Aorta (tissue), 5 donors: ENCODE measurements around the gene PKD2L1. TPM values are rescaled to one million over a fixed set of nuclear protein-coding genes. Genes with fewer than 3 reads are reported as not detected.

Experiments used
- ATAC-seq: fragments of 200-7000 bp; cut with Tn5 transposase; one replicate; pipeline ENCODE4 v1.9.1; 2022; ENCODE audit warnings: moderate library complexity; ENCODE audit not compliant: low FRiP score
- DNase-seq, 2 donors: peaks; one replicate each; pipeline ENCODE4 v3.0.0-alpha.2; 2020
- H3K27ac ChIP-seq, 2 donors: one replicate each; pipeline ENCODE4 v1.5.1; 2013; ENCODE audit warnings: low read length in 2 of 2, mild to moderate bottlenecking in 2 of 2, moderate library complexity in 2 of 2, control low read depth in 1 of 2, inconsistent platforms in 1 of 2, low read depth in 1 of 2
- H3K27me3 ChIP-seq, 2 donors: one replicate each; pipeline ENCODE4 v1.6.1; 2013; ENCODE audit warnings: control low read depth in 1 of 2, low read length in 1 of 2, mild to moderate bottlenecking in 1 of 2, moderate library complexity in 1 of 2; ENCODE audit not compliant: insufficient read depth in 2 of 2, control insufficient read depth in 1 of 2
- H3K36me3 ChIP-seq, 2 donors: one replicate each; pipeline ENCODE4 v1.6.1; 2013; ENCODE audit warnings: control low read depth in 1 of 2, low read length in 1 of 2, mild to moderate bottlenecking in 1 of 2; ENCODE audit not compliant: insufficient read depth in 2 of 2, control insufficient read depth in 1 of 2
- H3K4me1 ChIP-seq, 2 donors: one replicate each; pipeline ENCODE4 v1.6.1; 2013; ENCODE audit warnings: low read length in 2 of 2, control low read depth in 1 of 2, mild to moderate bottlenecking in 1 of 2, moderate library complexity in 1 of 2; ENCODE audit not compliant: insufficient read depth in 2 of 2, control insufficient read depth in 1 of 2
- H3K4me3 ChIP-seq, 2 donors: one replicate each; pipeline ENCODE4 v1.5.1; 2013; ENCODE audit warnings: low read length in 2 of 2, control low read depth in 1 of 2, mild to moderate bottlenecking in 1 of 2
- H3K9me3 ChIP-seq: one replicate; pipeline ENCODE4 v1.6.1; 2013; ENCODE audit warnings: mild to moderate bottlenecking, low read length; ENCODE audit not compliant: control insufficient read depth
- WGBS, 2 donors: extraction: QIAGEN DNeasy Blood & Tissue Kit; methylation state at CpG; one replicate each; pipeline ENCODE4 v1.1.7; 2013; 5-methylcytosine and 5-hydroxymethylcytosine counted together
- intact Hi-C, 2 donors: fragments of 100-400 bp; cut with DNase I; formaldehyde crosslinking; loops; one replicate each; pipeline versions ENCODE4 v1.14.2 to v1.15.0; 2022
- polyA plus RNA-seq, 2 donors: library from polyadenylated mRNA; stranded (reverse); fragments of 200-250 nt; gene quantifications; one replicate each; pipeline ENCODE4 v1.2.3, GENCODE V29; 2013
- total RNA-seq, 2 donors: library from RNA; stranded (reverse); fragmentation: NEBNext Ultra II Directional; extraction: Animal tissue kit (Norgen Biotek cat#: 25700); gene quantifications; one replicate each; pipeline ENCODE4 v1.2.1, GENCODE V29; 2021
- donor health status: healthy with polysubstance abuse.
- donor health status: Bipolar disorder and iron deficiency.
- donor health status: DM: no; HTN: no; CAD: no.
- donor health status: DM: no; HTN: no; CAD: no.
- donor health status: DM: yes; HTN: yes; CAD: no.

PKD2L1 gene
- total and polyA plus RNA-seq, 4 donors: 0.25 to 1.1 (median 0.79) TPM

DNA sequence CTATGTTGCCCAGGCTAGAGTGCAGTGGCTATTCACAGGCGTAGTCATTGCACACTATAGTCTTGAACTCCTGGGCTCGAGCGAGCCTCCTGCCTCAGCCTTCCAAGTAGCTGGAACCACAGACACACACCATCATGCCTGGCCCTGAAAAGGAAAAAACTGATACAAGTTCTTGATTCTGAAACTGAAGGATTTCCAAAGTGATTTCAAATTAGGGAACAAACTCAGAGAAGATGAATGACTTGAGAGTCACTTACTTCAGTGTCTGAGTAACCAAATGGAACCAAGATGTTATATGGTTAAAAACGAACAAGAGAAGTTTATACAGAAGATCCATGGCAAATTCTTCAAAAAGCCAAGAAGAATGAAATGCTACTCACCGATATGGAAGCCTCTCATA is 77.0 kb downstream of the PKD2L1 start:
- Histone ChIP-seq H3K9me3 (no peaks in the 10 kb centered on the region), H3K4me3 (no peak overlapping the region), H3K27ac (no peak overlapping the region), H3K4me1 (no peaks in the 10 kb centered on the region), H3K27me3 (no peaks in the 10 kb centered on the region), H3K36me3 (peaks cover 2 to 5% of the 10 kb centered on the region in 2 donors)
- intact Hi-C loops: no loop called here
- WGBS, 2 donors: 92 to 94% methylated on average over 5 of the region's 5 CpGs
- DNase-seq: no peak
- no peak for ATAC-seq

DNA sequence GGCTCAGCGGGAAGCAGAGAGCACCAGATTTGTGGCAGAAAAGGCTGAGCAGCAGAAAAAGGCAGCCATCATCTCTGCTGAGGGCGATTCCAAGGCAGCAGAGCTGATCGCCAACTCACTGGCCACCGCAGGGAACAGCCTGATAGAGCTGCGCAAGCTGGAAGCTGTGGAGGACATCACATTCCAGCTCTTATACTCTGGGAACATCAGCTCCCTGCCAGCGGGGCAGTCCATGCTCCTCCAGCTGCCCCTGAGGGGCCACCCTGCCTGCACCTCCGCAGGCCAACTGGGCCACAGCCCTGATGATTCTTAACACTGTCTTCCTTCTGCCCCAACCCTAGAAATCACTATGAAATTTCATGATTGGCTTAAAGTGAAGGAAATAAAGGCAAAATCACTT is 81.2 kb downstream of the PKD2L1 start:
- Histone ChIP-seq H3K36me3 (peaks cover 2% of the 10 kb centered on the region in 2 donors), H3K9me3 (no peaks in the 10 kb centered on the region), H3K27ac (no peak overlapping the region), H3K4me3 (no peak overlapping the region), H3K4me1 (no peaks in the 10 kb centered on the region), H3K27me3 (no peaks in the 10 kb centered on the region)
- 94 to 96% methylated on average over 7 of the region's 7 CpGs for WGBS, 2 donors
- ATAC-seq (no peak), DNase-seq (no peak)
- intact Hi-C loops: no loop called here

DNA sequence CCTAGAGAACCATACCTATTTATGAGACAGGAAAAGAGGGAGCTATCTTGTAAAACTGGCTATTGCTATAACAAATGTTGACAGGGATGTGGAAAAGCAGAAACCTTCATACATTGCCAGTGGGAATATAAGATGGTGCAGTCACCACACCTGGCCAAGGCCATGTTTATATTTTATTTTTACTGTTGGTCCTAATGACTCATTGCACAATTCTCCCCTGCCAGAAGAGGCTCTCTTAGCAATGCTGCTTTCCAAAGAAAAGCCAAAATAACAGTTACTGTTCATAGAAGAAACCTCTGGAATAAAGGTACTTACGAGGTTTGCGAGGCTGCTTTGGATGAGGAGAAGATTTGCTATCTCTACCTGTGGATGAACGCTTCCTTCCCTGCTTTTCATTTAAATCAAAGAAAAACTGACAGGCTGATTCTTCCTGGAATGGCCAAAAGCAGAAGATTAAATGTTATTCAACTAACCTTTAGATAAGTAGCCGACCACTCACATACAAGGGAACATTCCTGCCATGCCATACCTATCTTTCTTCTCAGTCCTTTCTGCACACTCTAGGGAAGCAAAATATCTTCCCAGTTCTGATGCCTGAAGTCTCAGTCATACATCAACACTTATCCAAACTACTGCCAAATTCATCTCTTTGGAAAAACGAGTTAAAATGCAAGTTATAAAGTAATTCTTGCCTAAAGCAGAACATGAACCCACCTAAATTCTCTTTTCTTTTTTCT is 84.4 kb downstream of the PKD2L1 start:
- Histone ChIP-seq H3K27me3 (no peaks in the 10 kb centered on the region), H3K27ac (no peak overlapping the region), H3K9me3 (no peaks in the 10 kb centered on the region), H3K4me1 (no peaks in the 10 kb centered on the region), H3K4me3 (no peak overlapping the region), H3K36me3 (peaks cover 5 to 8% of the 10 kb centered on the region in 2 donors)
- DNase-seq (no peak), ATAC-seq (no peak)
- WGBS, 2 donors: 74 to 76% methylated on average over 5 of the region's 5 CpGs
- intact Hi-C loops: no loop called here

DNA sequence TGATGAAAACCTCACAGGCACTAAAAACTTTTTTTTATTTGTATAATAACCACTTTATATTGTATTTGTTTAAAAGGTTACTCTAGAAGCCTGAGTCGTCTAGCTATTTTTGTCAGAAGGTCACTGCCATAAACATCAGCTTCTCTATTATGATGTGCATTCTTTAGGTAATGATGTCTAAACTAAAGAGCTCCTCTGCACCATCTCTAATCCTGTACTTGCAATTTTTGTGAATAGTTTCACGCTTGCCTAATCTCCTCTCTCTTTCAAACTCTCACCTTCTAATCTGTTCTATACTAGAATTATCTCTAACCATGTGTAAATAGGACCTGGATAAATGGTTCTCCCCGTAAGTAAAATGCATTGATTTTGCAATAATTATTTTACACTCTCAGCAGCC is 90.2 kb downstream of the PKD2L1 start:
- H3K9me3 ChIP-seq: no peaks in the 10 kb centered on the region
- peaks cover 6 to 15% of the 10 kb centered on the region in 2 donors for H3K36me3 ChIP-seq
- no peak for DNase-seq
- no peak overlapping the region for H3K27ac ChIP-seq
- ATAC-seq: no peak
- WGBS, 2 donors: 87 to 90% methylated on average over 3 of the region's 3 CpGs
- H3K4me3 ChIP-seq: no peak overlapping the region
- H3K4me1 ChIP-seq: no peaks in the 10 kb centered on the region
- H3K27me3 ChIP-seq: no peaks in the 10 kb centered on the region
- intact Hi-C loops: no loop called here

DNA sequence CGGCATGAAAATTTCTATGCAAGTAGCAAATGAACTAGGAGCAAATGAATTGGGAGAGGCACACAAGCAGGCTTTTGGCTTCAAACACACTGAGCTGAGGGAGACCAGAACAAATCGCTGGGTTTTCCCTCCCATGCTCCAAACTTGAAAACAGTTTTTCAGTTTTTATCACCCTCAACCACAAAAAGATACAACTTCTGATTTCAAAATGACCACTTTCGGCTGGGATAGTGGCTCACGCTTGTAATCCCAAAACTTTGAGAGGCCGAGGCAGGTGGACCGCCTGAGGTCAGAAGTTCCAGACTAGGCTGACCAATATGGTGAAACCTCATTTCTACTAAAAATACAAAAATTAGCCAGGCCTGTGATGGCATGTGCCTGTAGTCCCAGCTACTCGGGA is 91.6 kb downstream of the PKD2L1 start:
- 92 to 94% methylated on average over 7 of the region's 7 CpGs for WGBS, 2 donors
- H3K27ac ChIP-seq: no peak overlapping the region
- no peak for DNase-seq
- peaks cover 6 to 14% of the 10 kb centered on the region in 2 donors for H3K36me3 ChIP-seq
- no peaks in the 10 kb centered on the region for H3K27me3 ChIP-seq
- H3K4me1 ChIP-seq: no peaks in the 10 kb centered on the region
- H3K9me3 ChIP-seq: no peaks in the 10 kb centered on the region
- ATAC-seq: no peak
- H3K4me3 ChIP-seq: no peak overlapping the region
- intact Hi-C loops: no loop called here

Other genes starting within 250 kb of the PKD2L1 start
- not detected for gene CPN1, start 248.4 kb downstream of the PKD2L1 start, total RNA-seq
- gene CPN1, start 248.4 kb downstream of the PKD2L1 start, polyA plus RNA-seq: not detected
- 10 to 100 TPM; 12.5 to 20.7 TPM for gene ERLIN1, start 144.2 kb downstream of the PKD2L1 start, total RNA-seq
- gene ERLIN1, start 144.2 kb downstream of the PKD2L1 start, polyA plus RNA-seq: 1 to 10 TPM; 5.9 to 7.2 TPM
- 10 to 100 TPM; 17.3 to 21.6 TPM for gene CHUK, start 100.6 kb downstream of the PKD2L1 start, total RNA-seq
- gene CHUK, start 100.6 kb downstream of the PKD2L1 start, polyA plus RNA-seq: 10 to 100 TPM in 1 of 2 donors, 1 to 10 TPM in 1; 9.0 to 17.8 TPM
- 10 to 100 TPM; 15.1 to 21.6 TPM for gene CWF19L1, start 62.6 kb downstream of the PKD2L1 start, total RNA-seq
- gene CWF19L1, start 62.6 kb downstream of the PKD2L1 start, polyA plus RNA-seq: 10 to 100 TPM; 13.4 to 24.5 TPM
- gene BLOC1S2, start 43.5 kb downstream of the PKD2L1 start, total RNA-seq: 10 to 100 TPM; 21.9 to 26.4 TPM
- gene BLOC1S2, start 43.5 kb downstream of the PKD2L1 start, polyA plus RNA-seq: 10 to 100 TPM; 30.7 to 58.4 TPM
- 10 to 100 TPM; 22.7 to 47.3 TPM for gene SCD, start 17.0 kb upstream of the PKD2L1 start, total RNA-seq
- gene SCD, start 17.0 kb upstream of the PKD2L1 start, polyA plus RNA-seq: 10 to 100 TPM in 1 of 2 donors, 1 to 10 TPM in 1; 1.6 to 12.6 TPM
- gene WNT8B, start 132.8 kb upstream of the PKD2L1 start, total RNA-seq: not detected
- gene WNT8B, start 132.8 kb upstream of the PKD2L1 start, polyA plus RNA-seq: not detected
- gene SEC31B, start 189.6 kb upstream of the PKD2L1 start, total RNA-seq: 10 to 100 TPM in 1 of 2 donors, 1 to 10 TPM in 1; 8.7 to 16.9 TPM
- 10 to 100 TPM in 1 of 2 donors, 1 to 10 TPM in 1; 4.6 to 20.0 TPM for gene SEC31B, start 189.6 kb upstream of the PKD2L1 start, polyA plus RNA-seq
- gene NDUFB8, start 199.6 kb upstream of the PKD2L1 start, total RNA-seq: 100 to 1,000 TPM; 127 TPM
- gene NDUFB8, start 199.6 kb upstream of the PKD2L1 start, polyA plus RNA-seq: 100 to 1,000 TPM; 322 to 337 TPM
- gene HIF1AN, start 205.7 kb upstream of the PKD2L1 start, total RNA-seq: 10 to 100 TPM; 35.8 to 42.7 TPM
- gene HIF1AN, start 205.7 kb upstream of the PKD2L1 start, polyA plus RNA-seq: 10 to 100 TPM in 1 of 2 donors, 1 to 10 TPM in 1; 6.0 to 10.8 TPM